Measurements from ENCODE around the gene NCAN.
"Not testable (repeated sequence)": the region's sequence is repeated elsewhere in the genome, so short reads cannot be mapped to it uniquely, and the experiment has no call there.

Gene NCAN

GRCh38 chr19:19211499-19212420 lies at the start of gene NCAN:
TSS of gene NCAN (plus strand) at chr19:19211958. CDS start at chr19:19216954, 4,996 bp downstream.
- DNase-seq (ENCODE audit: low spot score), result peak; percentile 85

GRCh38 chr19:19162495-19162894 lies 49.3 kb upstream of the NCAN start:
- DNase-seq (ENCODE audit: low spot score), result no peak

- no peak for DNase-seq (ENCODE audit: low spot score)
Measured at GRCh38 chr19:19165396-19165795, 46.4 kb upstream of the NCAN start.

- DNase-seq (ENCODE audit: low spot score), result no peak
Measured at GRCh38 chr19:19167612-19168011, 44.1 kb upstream of the NCAN start.

DNA sequence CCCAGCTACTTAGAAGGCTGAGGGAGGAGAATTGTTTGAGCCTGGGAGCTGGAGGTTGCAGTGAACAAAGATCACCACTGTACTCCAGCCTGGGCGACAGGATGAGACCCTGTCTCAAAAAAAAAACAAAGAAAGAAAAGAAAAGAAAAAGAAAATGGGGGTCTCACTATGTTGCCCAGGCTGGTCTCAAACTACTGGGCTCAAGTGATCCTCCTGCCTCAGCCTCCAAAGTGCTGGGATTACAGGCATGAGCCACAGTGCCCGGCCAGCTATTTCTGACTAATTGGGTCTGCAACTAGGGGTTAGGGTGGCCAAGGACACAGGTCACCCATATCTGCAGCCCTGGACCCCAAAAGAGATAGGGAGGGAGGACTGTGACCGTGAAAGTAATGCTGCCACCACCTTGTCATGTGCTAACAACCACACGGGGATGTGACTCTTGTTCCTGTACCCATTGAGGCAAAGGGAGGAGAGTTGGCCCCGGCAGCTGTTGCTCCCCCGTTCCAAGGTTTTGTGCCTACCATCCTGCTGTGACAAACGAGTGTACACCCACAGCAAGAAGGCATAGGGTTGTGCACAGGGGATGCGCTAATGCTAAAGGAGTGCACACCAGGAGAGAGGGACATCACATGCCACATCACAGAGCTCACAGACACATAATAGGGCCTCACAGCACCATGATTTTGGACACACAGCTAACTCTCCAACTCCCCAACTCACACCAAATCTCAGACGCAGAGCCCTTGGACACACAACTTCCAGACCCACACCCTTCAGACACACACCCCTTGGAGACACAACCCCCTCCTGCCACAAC lies 42.3 kb upstream of the NCAN start:
- DNase-seq (ENCODE audit: low spot score), result no peak

DNA sequence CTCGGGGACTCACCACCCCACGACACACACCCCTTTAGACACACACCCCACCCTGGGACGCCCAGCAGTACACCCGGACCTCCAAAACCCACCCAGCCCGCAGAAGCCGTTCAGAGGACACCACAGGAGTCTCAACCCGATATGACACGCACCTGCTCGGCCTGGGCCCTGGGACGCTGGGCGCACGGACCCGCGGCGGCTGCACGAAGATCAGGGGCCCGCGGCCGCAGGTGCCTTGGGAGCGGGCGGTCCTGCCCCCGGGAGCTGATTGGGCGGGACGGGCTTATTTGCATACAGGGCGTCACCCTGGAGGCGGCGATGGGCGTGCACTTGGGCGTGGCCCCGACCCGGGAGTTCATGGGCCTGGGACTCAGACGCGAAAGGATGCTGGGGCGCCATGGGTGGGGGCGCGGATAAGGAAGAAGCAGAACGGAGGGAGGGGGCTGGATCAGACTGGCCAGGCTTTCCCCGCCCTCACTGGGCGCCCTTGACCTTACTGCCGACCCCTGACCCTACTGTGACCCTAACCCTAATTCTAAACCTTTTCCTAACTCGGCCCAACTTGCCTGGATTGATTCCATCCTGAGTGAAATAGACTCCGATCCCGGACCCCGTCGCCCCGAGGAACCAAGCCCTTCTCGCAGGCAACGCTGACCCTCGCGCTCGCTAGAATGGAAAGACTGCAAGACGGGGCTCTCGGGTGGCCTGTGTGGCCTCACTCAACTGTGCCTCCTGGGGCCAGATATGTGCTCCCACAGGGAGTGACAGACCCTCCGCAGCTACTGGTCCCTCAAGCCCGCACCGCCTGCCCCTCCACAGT lies 41.5 kb upstream of the NCAN start, which contains the start of gene MEF2B:
MEF2B (minus strand) TSS at position 211 of the 820 bp plus-strand sequence. CDS start 19,528 bp downstream, outside the sequence.
- peak; percentile 99 for DNase-seq (ENCODE audit: low spot score)

DNA sequence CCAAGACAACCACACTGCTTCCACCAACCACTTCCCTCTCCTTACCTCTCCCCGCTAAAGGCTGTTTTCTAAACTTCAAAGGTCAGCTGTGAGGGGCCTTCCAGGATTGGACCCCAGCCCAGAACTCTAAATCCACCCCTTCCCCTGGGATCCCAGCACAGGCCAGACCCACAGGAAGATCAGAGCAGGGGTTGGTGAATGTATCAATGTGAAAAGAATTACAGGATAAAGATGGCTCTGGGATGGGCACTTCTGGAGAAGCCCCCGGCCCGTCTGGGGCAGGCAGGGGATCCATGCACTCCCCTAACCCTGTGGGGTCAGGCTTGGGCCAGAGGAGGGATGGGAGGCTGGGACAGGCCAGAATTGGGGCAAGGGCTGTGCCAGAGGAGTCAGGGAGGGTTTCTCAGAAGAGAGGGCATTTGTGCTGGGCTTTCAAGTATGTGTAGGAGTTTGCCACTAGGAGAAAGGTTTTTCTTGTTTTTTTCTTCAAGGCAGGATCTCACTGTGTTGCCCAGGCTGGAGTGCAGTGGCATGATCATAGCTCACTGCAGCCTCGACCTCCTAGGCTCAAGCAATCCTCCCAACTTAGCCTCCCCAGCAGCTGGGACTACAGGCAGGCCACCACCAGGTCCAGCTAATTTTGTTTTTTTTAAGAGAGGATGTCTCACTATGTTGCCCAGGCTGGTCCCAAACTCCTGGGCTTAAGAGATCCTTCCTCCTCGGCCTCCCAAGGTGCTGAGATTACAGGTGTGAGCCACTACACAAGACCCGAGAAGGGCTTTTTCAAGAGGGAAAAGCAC lies 40.7 kb upstream of the NCAN start:
- no peak for DNase-seq (ENCODE audit: low spot score)

- DNase-seq (ENCODE audit: low spot score), result peak; percentile 49
Measured at GRCh38 chr19:19171821-19172532, 39.8 kb upstream of the NCAN start.

GRCh38 chr19:19173243-19173642 lies 38.5 kb upstream of the NCAN start:
- not testable (repeated sequence) for DNase-seq (ENCODE audit: low spot score)

- DNase-seq (ENCODE audit: low spot score), result no peak
Measured at GRCh38 chr19:19176950-19177349, 34.8 kb upstream of the NCAN start.

- DNase-seq (ENCODE audit: low spot score), result no peak
Measured at GRCh38 chr19:19179548-19180441, 32.0 kb upstream of the NCAN start.

GRCh38 chr19:19181488-19181998 lies 30.2 kb upstream of the NCAN start:
- no peak for DNase-seq (ENCODE audit: low spot score)

DNA sequence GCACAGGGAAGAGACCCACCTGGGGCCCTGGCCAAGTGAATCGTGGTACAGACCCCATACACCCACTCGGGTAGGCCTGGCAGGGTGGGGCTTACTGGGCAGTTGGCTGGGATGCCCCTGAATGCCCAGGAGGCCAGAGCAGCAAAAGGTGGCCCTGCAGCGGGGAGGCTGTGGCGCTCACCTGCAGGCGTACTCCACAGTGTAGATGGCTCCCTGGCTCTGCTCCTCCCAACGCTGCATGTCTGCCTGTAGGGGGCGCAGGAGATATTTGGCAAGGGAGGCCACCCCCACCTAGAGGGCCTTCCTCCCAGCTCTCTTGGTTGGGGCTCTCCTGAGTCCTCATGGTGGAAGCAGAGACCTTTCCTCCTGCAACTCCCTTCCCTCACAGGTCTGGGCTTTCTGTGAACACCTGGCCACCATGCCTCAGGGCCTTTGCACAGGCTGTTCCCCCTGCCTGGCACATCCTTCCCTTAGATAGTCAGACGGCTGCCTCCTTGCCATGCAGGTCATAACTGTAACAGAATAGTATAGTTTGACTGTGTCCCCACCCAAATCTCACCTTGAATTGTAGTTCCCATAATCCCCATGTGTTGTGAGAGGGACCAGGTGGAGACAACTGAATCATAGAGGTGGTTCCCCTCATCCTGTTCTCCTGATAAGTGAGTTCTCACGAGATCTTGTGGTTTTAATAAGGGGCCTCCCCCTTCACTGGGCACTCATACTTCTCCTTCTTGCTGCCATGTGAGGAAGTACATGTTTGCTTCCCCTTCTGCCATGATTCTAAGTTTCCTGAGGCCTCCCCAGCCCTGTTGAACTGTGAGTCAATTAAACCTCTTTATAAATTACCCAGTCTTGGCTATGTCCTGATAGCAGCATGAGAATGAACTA lies 25.7 kb upstream of the NCAN start:
- DNase-seq (ENCODE audit: low spot score), result peak; percentile 85

GRCh38 chr19:19186742-19187141 lies 25.0 kb upstream of the NCAN start:
- DNase-seq (ENCODE audit: low spot score), result no peak

GRCh38 chr19:19191768-19192077 lies 20.0 kb upstream of the NCAN start:
- DNase-seq (ENCODE audit: low spot score), result no peak

DNA sequence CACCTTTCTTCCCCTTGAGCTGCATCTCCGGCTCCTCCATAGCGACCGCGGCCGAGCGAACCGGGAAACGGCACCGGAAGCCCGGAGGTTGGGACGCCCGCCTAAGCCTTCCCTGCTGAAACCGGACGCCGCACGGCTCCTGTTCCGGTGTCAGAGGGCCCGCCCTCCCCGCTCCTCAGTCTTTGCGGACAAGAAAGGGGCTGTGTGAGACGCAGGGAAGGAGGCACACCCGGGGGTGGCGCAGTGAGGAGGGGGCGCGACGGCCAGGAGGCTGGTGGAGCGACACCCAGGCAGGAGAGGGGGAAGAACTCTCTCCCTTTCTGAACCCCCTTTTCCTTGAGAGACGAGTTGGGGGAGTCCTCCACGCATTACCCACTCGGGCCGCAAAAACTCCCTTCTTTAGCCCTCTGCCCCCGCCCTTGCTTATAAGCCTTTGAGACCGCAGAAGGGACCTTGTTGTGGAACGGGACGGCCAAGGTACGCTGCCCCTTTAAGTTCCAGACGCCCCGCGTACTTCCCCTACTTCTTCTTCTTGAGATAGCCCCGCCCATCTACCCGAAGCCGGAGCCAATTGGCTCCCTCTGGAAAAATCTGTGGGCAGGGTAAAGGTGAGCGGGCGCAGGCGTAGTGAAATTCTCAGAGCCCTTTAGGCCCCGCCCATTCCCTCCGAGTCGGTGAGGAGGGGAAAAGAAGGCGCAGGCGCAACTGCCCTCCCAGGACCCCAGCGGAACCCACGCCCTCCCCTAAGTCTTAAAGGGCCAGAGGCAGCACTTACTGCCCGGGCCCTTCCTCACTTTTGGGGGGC lies 19.5 kb upstream of the NCAN start, which contains the start of the genes BORCS8 and RFXANK:
BORCS8 (minus strand) TSS at position 75 of the 805 bp plus-strand sequence; CDS start at position 40, 35 bp downstream.
RFXANK (plus strand) TSS at position 181 of the 805 bp plus-strand sequence. CDS start 1,689 bp downstream, outside the sequence.
- peak; percentile 94 for DNase-seq (ENCODE audit: low spot score)

DNA sequence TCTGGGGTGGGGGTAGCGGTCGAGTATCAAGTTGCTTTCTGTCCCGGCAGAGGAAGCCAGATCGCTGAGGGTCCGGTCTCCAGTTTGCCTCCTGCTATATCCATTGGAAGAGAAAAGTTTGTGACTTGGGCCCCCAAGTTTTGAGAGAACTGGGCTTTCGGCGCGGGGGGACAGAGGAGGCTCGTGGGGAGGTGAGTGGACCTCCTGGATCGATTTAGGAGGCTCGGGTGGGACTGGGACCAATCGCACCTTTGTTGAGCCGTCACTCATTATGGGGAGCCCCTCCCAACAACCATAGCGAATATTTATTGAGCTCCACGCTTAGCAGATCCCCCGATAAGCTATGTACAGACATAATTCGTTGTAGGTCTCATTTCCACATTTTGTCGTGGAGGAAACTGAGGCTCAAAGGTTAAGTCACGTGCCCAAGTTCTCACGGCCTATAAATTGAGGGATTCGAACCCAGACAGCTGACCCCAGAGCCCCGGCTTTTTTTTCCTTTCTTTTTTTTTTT lies 18.8 kb upstream of the NCAN start:
- no peak for DNase-seq (ENCODE audit: low spot score)
